NCI-H2107 treated with DMSO at 0.1 percent for 48 hours (cell line): ENCODE measurements around the gene RYR1.
"Not testable (repeated sequence)": the region's sequence is repeated elsewhere in the genome, so short reads cannot be mapped to it uniquely, and the experiment has no call there.

Experiments
- DNase-seq: peaks from one replicate; lab custom pipeline; 2025; ENCODE audit not compliant: unreplicated experiment; lab: John Stamatoyannopoulos, UW

The RYR1 gene

DNA sequence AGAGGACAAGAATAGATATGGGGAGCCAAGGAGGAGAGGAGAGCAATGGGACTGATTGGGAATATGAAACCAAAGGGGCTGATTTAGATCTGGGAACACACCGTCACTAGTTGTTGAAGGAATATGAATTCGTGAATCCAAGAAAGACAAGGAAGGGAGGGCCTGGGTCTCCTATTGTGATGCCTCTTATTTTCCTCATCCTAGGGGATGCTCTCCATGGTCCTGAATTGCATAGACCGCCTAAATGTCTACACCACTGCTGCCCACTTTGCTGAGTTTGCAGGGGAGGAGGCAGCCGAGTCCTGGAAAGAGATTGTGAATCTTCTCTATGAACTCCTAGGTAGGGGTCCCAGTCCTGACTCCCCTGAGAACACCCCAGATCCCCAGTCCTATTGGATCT lies 21.5 kb downstream of the RYR1 start:
- no peak for DNase-seq

- no peak for DNase-seq
These were observed 23.7 kb downstream of the RYR1 start for GRCh38 chr19:38457202-38457601.

- no peak for DNase-seq
These were observed 24.4 kb downstream of the RYR1 start for GRCh38 chr19:38457690-38458405.

DNA sequence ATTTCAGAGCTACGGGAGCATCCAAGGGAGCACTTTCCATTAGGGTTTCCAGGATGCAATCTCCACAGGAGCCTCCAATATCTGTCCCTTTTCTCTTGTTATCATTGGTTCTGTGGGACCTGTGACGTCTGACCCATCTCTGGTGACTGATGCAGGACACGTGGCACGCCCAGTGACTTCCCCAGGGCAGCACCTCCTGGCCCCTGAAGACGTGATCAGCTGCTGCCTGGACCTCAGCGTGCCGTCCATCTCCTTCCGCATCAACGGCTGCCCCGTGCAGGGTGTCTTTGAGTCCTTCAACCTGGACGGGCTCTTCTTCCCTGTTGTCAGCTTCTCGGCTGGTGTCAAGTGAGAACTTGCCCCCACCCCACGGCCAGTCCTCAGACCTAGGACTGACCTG lies 25.5 kb downstream of the RYR1 start:
- DNase-seq = no peak

GRCh38 chr19:38463365-38463764 lies 29.9 kb downstream of the RYR1 start:
- DNase-seq = no peak

DNA sequence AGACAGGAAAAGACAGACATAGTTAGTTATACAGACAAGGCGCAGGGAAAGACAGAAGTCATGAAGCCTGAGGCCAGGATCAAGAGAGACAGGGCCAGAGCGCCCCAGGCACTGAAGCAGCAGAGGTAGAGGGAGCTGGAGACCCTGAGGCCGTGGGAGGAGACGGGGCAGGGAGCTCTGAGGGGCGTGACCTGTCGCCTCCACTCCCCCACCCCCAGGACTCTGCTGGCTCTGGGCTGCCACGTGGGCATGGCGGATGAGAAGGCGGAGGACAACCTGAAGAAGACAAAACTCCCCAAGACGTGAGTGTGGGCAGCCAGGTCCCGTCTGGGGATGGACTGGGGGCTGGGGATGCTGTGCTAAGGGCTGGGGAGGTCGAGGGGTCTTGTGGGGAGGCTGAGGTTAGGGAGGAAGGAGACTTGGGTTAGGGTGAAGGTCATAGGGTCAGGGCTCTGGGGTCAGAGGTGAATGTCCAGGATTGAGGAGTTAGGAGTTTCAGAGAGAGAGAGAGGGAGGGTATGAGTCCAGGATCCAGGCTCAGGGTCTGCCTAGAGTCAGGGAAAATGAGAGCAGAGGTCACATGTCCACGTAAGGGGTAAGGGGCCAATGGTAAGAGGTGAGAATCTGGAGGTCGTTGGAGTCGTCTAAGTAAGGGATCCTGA lies 31.1 kb downstream of the RYR1 start:
- DNase-seq = no peak

DNA sequence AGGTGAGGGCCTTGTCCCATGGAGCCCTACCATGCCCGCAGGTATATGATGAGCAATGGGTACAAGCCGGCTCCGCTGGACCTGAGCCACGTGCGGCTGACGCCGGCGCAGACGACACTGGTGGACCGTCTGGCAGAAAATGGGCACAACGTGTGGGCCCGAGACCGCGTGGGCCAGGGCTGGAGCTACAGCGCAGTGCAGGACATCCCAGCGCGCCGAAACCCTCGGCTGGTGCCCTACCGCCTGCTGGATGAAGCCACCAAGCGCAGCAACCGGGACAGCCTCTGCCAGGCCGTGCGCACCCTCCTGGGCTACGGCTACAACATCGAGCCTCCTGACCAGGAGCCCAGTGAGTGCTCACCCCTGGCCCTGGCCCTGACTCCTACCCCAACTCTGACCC lies 32.6 kb downstream of the RYR1 start:
- no peak for DNase-seq

GRCh38 chr19:38467541-38468525 lies 34.3 kb downstream of the RYR1 start:
- no peak for DNase-seq

GRCh38 chr19:38469151-38469550 lies 35.7 kb downstream of the RYR1 start:
- no peak for DNase-seq

- no peak for DNase-seq
These were observed 37.4 kb downstream of the RYR1 start for GRCh38 chr19:38470788-38471480.

- DNase-seq = not testable (repeated sequence)
These were observed 39.2 kb downstream of the RYR1 start for GRCh38 chr19:38472725-38473124.

DNA sequence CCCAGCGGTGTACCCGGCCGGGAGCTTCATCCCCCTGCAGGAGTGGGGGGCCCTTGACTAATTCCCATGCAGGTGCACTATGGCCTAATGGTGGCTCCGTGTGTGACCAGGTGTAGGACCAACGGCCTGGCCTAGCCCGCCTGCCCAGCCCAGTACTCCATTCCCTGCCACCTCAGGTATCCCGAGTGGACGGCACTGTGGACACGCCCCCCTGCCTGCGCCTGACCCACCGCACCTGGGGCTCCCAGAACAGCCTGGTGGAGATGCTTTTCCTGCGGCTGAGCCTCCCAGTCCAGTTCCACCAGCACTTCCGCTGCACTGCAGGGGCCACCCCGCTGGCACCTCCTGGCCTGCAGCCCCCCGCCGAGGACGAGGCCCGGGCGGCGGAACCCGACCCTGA lies 39.7 kb downstream of the RYR1 start:
- DNase-seq = no peak

GRCh38 chr19:38475176-38475575 lies 41.7 kb downstream of the RYR1 start:
- no peak for DNase-seq

GRCh38 chr19:38478273-38478971 lies 44.9 kb downstream of the RYR1 start:
- DNase-seq = no peak

DNA sequence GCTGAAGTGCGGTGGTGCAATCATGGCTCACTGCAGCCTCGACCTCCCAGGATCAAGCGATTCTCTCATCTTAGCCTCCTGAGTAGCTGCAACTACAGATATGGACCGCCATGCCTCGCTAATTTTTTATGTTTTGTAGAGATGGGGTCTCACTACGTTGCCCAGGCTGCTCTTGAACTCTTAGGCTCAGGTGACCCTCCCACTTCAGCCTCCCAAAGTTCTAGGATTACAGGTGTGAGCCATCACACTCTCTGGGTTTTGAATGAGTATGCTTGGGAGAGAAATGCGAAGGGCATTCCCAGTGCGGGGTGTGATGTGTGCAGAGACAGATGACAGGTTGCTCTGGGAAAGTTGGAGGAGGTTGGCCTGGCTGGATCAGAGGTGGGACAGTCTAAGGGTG lies 49.0 kb downstream of the RYR1 start:
- DNase-seq = no peak

DNA sequence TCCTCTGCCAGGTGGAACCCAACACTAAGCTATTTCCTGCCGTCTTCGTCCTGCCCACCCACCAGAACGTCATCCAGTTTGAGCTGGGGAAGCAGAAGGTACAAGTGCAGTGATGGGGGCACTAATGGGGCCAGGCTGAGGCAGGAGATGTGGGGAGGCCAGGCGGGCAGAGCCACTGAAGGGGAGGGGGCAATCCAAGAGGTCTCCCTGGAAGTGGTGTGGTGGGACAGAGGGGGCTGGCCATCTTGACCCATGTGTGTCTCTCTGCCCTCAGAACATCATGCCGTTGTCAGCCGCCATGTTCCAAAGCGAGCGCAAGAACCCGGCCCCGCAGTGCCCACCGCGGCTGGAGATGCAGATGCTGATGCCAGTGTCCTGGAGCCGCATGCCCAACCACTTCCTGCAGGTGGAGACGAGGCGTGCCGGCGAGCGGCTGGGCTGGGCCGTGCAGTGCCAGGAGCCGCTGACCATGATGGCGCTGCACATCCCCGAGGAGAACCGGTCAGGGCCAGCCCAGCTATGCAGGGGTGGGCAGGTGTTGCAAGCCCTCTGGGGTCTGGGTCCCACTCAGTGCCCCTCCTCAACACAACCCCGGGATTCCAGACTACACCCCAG lies 49.6 kb downstream of the RYR1 start:
- no peak for DNase-seq

- no peak for DNase-seq
These were observed 51.3 kb downstream of the RYR1 start for GRCh38 chr19:38484747-38485146.

GRCh38 chr19:38485541-38486285 lies 52.2 kb downstream of the RYR1 start:
- DNase-seq = no peak

GRCh38 chr19:38486731-38487336 lies 53.3 kb downstream of the RYR1 start:
- DNase-seq = no peak
